GM21423 (cell line): ENCODE measurements around the gene ZNF418.
A peak's percentile ranks its signal among the peaks of the same experiment; 100 is the strongest.

ENCODE experiments used
- ATAC-seq: cut with Tn5 transposase; IDR thresholded peaks from one replicate; pipeline ENCODE4 v1.9.1; 2021; ENCODE audit warnings: mild to moderate bottlenecking, moderate library complexity; ENCODE audit not compliant: unreplicated experiment

Gene ZNF418

DNA sequence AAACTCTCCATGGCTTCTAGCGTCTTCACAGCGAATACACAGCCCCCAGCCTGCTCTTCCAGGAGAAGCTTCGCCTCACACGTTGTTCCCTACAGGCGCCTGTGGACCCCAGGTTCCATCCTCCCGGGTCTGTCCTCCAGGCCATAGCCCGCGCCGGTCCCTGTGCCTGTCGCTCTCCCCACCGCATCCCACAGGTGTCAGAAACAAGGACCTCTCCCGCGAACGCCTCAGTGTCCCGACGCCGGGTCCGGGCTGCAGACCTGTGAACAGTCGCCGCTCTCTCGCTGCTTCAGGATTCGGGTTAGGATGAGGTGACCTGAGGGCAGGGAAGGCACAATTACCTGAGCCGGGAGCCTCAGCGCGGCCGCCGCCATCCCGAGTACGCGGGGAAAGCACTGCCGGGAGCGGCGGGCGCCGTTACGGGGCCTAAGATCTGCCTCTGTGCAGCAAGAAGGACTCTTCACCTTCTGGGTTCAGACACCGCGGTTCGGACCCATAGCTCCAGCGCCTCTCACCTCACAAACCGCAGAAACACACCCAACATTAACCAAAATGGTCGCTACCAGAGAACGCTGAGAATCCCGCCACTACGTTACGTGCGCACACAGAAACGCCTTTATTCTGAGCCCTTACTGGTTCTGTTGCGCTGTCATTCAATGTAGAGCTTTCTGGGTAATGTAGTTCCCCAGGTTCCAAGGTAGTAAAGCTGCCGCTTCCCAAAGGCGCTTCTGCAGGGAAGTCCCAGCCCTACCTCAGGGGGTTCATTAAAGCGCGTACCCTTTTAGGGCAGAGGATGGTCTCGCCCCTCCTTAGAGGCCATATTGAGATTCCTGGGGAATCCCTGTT is at the start of gene ZNF418:
TSS of gene ZNF418 (minus strand) at position 583 of the 846 bp plus-strand sequence. CDS start 1,580 bp downstream, outside the sequence.
- peak; percentile 77 for ATAC-seq

DNA sequence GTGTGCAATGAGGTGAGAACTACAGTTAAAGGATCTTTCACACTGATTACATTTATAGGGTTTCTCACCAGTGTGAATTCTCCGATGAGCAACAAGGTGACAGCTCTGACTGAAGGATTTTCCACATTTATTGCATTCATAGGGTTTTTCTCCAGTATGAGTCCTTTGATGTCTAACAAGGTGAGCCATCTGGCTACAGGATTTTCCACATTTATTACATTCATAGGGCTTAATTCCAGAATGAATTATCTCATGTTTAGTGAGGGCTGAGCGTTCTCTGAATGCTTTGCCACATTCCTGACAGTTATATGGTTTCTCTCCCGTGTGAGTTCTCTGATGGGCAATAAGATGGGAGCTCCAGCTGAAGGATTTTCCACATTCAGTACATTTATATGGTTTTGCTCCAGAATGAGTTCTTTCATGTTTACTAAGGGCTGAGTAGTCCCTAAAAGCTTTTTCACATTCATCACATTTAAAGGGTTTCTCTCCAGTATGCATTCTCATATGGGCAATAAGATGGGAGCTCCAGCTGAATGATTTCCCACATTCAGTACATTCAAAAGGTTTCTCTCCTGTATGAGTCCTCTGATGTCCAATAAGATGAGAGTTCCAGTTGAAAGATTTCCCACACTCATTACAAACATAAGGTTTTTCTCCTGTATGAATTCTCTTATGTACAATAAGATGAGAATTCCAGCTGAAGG is 43.5 kb upstream of the ZNF418 start:
- no peak for ATAC-seq

DNA sequence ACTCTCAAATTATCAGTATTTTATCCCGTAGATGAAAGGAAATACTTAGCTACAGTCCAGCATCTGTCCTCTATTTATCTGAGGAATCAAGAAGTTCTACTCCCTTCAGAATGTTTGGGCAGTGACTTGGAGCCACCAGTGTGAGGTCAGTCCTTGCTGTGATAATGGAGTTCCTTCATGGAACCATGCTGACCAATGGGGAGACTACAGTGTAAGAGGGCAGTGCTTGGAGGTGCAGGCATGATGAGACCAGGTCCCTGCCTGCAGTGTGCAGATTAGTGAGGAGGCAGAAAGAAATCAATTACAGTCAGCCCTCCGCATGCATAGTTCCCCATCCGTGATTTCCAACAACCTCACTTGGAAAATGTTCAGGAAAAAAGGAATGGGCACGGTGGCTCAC is 39.2 kb upstream of the ZNF418 start, which contains the start of gene C19orf18:
TSS of gene C19orf18 (minus strand) at position 101 of the 400 bp plus-strand sequence. CDS start 102 bp downstream, outside the sequence.
- no peak for ATAC-seq

DNA sequence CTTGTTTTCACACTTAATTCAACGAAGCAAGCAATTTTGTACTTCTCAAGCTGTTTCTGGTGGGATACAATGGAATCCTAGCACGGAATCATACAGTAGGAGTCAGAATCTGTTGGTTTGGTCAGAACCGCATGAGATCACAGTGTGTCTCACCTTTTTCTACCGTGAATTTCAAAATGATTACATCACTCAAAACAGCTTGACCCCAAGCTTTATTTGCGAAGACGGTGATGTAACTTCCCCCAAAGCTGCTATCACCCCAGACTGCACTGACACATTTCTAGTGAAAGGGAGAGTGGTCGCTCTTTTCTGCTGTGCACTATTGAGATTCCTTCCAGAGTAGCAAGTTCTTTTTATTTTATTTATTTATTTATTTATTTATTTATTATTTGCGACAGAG is 29.6 kb upstream of the ZNF418 start:
- ATAC-seq, result no peak

DNA sequence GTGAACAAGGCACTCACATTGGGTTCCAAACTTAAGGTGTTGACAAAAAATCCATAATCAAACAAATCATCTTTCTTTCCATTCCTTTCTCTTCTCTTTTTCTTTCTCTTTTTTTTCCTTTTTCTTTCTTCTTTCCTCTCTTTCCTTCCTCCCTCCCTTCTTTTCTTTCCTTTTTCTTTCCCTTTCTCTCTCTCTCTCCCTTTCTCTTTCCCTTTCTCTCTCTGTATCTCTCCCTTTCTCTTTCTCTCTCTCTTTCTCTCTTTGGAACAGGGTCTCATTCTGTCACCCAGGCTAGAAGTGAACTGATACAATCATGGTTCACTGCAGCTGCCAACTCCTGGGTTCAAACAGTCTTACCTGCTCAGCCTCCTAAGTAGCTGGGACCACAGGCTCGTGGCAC is 26.6 kb upstream of the ZNF418 start:
- ATAC-seq, result no peak

DNA sequence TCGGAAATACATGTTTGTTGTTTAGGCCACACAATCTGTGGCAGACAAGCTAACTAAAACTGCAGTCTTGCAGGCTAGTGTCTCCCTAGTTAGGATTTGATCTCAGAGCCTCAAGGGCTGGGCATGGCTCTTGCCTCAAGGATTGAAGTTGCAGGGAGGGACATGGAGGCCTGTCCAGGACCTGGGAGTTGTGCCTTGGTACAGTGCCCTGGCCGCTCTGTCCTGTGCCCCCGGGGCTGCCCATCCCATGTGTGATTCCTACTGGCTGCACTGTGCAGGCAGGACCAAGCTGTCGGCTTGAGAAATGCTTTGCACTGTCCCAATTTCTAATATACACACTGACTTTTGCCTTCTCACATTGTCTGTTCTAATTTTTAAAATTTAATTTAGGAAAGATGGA is 19.8 kb upstream of the ZNF418 start:
- no peak for ATAC-seq

DNA sequence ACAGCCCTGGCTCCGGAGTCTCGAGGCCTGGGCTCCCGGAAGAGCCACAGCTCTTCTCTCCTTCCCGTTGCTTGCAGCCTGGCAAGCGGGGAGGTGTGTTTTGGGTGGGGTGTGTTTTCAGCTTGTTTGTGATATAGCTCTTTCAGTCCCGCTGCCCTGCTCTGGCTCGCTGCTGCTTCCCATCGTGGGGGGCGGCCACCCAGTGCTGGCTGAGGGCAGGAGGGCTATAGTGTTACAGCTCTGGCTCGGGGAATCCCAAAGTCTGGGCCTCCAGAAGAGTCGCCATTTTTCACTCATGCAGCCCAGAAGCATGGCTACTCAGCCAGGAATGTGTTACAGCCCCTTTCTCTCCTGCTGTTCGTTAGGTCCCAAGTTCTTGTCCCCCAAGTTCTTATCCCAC is 14.5 kb upstream of the ZNF418 start:
- ATAC-seq, result no peak

DNA sequence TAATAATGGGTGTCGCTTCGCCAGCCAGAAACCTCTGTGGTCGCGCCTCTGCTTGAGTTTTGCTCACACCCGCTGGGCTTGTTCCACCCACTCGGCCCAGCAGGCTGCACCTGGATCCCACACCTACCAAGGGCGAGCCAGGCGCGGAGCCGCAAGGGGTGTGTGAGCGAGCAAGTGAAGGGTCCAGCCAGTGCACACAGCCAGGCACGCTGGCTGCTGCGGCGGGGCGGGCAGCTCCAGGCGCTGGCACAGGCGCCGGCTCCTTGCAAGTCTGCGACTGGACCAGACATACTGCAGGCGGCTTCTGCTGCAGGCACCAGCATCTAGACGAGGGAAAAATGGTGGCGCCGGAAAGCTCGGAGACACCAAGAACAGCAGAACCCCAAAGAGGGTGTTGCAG is 14.1 kb upstream of the ZNF418 start:
- no peak for ATAC-seq

DNA sequence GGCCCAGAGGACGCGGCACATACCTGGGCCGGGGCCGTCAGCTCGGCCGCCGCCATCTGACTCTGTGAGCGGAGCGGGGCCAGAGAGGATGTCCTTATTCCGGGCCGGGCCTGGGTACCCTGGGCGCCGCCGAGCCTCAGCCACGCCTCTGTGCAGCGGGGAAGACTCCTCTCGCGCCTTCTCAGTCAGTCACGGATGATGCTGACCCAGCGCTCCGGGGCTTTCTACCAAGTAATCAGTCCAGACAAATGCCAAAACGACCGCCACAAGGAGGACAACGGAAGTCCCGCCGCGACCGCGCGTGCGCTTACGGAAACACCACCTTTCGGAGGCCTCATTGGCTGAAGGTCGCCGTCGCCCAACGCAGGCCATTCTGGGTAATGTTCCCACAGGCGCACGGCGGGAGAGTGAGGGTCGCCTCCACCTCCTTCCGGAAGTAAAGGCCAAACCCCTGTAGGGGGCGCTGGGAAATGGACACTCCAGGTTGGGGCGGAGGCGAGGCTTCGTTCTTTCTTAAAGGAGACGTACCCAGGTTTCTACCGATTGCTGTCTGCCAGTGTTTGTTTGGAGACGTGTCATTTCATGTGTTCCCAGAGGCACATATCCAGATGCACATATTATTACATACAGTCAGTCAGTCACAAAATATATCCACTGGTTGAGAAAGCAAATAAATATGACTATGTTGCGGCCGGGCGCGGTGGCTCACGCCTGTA is 12.4 kb upstream of the ZNF418 start, which contains the start of gene ZNF256:
TSS of gene ZNF256 (minus strand) at position 288 of the 716 bp plus-strand sequence. CDS start at position 56, 232 bp downstream.
- peak; percentile 94 for ATAC-seq

DNA sequence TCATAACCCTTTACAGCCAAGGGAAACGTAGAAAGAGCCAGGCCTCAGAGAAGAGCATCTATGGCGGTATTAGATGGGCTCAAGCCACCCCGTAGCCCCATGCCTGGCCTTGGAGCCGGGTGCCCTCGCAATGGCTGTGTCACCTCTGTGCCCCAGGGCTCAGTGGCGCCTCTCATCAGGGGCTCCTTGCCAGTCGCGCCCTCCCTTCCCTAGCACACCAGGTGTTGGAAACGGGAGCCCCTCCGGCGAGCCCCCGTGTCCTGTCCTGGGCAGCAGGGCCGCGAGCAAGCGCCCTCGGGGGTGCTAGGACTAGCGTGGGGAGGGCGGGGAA is 11.9 kb upstream of the ZNF418 start:
- no peak for ATAC-seq

DNA sequence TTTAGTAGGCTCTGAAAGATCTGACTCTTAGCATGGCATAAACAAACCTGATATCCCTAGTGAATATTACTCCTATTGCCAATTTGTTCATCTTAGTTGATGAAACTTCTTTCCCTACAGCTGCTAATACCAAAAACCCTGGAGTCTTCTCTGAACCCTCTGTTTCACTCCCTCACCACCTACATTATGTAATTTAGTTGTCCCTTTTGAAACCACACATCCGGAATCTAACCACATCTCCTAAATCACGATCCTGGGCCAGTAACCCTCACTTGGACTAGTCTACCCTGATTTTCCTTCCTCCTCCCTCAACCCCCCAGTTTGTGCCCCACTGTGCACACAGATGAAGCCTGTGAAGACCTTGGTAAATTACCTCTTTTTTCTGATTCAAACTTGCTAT is 11.1 kb upstream of the ZNF418 start:
- no peak for ATAC-seq

DNA sequence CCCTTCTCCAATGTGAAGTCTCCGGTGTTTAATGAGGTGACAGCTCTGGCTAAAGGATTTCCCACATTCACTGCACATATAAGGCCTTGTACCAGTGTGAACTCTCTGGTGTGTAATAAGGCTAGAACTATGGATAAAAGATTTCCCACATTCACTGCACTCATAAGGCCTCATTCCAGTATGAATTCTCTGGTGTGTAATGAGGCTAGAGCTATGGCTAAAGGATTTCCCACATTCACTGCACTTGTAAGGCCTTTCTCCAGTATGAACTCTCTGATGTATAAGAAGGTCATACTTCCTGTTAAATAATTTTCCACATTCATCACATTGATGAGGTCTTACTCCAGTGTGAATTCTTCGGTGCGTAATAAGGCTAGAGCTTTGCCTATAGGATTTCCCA is 6.4 kb upstream of the ZNF418 start:
- ATAC-seq, result no peak

DNA sequence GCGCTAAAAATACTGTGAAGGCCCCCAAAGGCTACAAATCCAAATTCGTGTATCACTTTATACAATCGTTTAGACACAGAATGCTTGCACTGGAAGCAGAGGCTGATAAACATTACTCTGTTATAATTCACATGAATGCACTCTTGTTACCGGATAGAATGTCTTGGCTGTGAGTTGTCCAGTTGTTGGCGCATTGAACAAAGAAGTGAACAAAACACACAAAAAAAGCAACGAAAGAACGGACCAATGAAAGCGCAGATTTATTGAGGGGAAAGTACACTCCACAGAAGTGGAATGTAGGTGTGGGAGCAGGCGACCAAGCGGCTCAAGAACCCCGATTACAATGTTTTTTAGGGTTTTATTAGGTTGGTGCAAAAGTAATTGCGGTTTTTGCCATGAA is 529 bp upstream of the ZNF418 start:
- no peak for ATAC-seq

DNA sequence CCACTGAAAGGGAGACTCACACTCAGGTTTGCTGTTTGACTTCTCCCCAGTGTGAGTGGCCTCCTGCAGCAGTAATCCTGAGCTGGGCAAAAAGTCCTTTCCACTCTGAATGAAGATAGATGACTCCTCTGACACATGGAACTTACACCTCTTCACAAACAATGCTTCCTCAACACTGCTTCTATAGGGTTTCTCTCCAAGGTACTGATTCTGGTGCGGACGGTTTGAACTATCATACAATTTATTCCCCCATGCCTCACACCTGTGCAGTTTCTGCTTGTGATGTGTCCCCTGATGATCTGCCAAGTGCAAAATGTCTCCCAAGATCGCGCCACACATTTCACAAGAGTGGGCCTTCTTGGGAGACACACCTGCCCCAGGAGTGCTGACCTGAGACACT is 7.6 kb downstream of the ZNF418 start:
- no peak for ATAC-seq

DNA sequence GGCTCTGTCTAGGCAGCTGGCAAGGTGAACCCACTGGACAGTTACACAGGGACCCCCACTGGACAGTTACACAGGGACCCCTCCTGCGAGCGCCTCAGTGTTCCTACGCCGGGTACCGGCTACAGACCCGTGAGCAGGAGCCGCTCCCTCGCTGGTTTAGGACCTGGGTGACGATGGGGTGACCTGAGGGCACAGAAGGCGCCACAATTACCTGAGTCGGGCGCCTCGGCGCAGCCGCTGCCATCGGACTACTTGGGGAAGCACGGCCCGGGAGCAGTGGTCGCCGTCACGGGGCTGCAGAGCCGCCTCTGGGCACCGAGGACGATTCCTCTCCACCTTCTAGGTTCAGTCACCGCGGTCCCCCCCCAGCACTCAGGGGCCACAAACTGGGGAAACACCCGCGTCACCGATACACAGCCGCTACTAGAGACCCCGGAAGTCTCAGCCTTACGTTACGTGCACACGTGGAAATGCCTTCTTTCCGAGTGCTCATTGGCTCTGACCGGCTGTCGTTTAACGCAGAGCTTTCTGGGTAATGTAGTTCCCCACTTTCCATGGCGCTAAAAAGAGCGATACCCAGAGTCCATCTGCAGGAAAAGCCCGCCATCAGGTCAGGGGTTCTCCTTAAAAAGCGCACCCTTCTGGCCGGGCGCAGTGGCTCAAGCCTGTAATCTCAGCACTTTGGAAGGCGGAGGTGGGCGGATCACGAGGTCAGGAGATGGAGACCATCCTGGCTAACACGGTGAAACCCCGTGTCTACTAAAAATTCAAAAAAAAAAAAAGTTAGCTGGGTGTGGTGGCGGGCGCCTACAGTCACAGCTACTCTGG is 18.8 kb downstream of the ZNF418 start, which contains the start of gene ZNF417:
TSS of gene ZNF417 (minus strand) at position 425 of the 828 bp plus-strand sequence. CDS start at position 244, 181 bp downstream.
- peak; percentile 98 for ATAC-seq

DNA sequence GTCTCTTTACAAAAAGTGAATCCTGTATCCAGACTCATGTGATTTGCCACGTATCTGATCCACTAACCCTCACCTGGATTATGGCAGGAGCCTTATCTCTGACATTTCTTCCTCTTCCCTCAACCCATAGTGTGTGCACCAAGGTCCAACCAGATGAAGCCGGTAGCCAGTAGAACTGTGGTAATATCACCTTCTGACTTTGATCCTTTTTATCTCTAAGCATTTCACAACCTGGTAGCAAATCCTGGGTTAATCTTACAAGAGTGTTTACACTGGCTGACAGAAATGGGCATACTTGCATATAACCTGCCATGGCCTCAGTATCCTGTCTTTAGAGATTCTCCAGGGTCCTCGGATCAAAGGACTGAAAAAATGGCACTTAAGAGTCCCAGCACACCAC is 20.7 kb downstream of the ZNF418 start:
- no peak for ATAC-seq

DNA sequence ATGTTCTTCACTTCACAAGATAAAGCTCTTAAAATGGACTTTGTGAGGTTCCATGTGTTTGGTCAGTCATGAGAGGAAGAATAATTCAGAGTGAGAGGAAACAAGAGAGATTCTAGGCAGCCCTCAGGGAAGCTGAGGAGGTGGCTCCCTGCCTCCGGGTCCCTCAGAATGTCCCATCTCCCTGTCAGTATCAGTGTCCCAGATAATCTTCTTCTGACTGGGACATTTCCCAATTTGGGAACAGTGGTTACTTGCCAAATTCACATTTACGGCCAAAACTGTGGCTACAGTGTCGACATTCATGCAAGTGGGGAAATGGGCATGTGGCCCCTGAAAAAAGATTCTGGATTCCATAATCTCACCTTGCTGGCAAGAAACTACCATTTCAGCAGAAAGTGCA is 27.8 kb downstream of the ZNF418 start:
- no peak for ATAC-seq

DNA sequence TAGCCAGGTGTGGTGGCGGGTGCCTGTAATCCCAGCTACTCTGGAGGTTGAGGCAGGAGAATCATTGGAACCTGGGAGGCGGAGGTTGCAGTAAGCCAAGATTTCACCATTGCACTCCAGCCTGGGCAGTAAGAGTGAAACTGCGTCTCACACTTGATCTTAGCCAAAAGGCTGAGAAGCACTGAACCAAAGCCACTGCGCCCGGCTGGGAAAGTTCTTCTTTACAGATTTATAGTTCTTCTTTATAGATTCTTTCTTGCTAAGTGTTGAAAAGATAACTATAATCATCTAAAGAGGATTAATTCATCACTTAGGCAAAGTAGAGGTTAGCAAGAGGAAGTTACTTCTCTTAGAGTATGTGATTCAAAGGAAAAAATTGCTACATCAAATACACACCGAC is 29.9 kb downstream of the ZNF418 start:
- no peak for ATAC-seq

DNA sequence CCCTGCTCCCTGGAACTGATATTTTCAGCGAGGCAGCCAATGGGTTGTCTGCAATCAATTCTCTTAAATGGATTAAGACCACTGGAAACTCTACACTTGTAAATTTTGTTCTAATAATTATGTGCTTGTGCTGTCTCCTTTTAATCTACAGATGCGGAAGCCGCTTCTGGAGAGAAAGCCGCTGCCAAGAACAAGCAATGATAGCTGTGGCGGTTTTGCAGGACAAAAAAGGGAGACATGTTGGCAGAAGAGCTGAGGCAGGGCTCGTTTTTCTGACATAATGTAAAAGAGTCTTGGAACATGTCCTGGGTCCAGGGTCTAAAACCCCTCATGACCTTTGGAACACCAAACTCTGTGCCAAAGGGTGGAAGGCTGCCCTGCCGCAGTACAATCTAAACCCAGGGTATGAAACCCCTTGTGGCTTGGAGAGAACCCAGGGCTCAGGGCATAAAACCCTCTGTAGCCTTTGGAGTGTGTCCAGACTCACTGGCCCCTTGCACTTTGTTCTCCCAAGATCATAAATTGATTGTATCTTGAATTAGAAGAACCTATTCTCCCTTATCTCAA is 31.5 kb downstream of the ZNF418 start:
- ATAC-seq, result no peak

DNA sequence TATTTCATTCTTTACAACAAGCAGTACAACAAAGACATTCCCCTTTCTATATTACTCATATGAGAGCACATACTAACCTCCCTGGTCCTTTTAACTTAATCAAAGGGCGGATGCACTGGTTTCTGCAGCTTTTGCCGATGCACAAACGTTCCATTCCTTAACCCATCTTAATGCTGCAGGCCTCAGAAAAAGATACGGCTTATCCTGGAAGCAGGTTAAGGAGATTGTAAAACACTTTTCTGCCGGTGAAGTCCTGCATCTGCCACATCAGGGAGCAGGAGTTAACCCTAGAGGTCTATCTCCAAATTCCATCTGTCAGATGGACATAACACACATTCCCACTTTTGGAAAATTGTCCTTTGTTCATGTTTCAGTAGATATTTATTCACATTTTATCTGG is 34.9 kb downstream of the ZNF418 start:
- no peak for ATAC-seq
